Measurements from ENCODE around the gene PPFIBP1.

GRCh38 chr12:27502021-27502435 lies 22.0 kb upstream of the PPFIBP1 start:
- TF ChIP-seq CTCF (IDR thresholded peaks at IDR 0.05) (no peak), SIN3A (IDR thresholded peaks at IDR 0.05; ENCODE audit: borderline replicate concordance, insufficient read depth, low read depth, low read length) (no peak), POLR2AphosphoS5 (IDR thresholded peaks at IDR 0.05; ENCODE audit: low read depth, low read length) (no peak), REST (IDR thresholded peaks at IDR 0.05; ENCODE audit: insufficient read depth in 1 of 2, low read depth in 2 of 2, low read length in 1 of 2) (no peak)
